Stimulated activated naive CD8-positive, alpha-beta T cell treated with anti-CD3 and anti-CD28 coated beads, Interleukin-15, Interleukin-2, amounts not matched to agents 100 U/mL and 50 U/mL, for 24 hours (primary cell): Measurements from ENCODE around the gene NFYB.

ENCODE experiments used
- ATAC-seq: fragments of 150-1000 bp; cut with Tn5 transposase; one replicate; pipeline ENCODE4 v1.10.0; 2021
- DNase-seq: peaks from one replicate; pipeline ENCODE4 v3.0.0; 2021

Gene NFYB

GRCh38 chr12:104155711-104156555 lies 17.9 kb upstream of the NFYB start:
- no peak for DNase-seq

GRCh38 chr12:104154806-104155205 lies 16.8 kb upstream of the NFYB start:
- ATAC-seq = no peak
- no peak for DNase-seq

More at GRCh38 chr12:104155711-104156555, 17.9 kb upstream of the NFYB start:
- ATAC-seq = no peak

- DNase-seq = no peak
Observed at GRCh38 chr12:104154286-104154685, 16.3 kb upstream of the NFYB start.

GRCh38 chr12:104152685-104153241 lies 14.8 kb upstream of the NFYB start:
- DNase-seq (no peak), ATAC-seq (no peak)

More at GRCh38 chr12:104154286-104154685, 16.3 kb upstream of the NFYB start:
- ATAC-seq = no peak

- DNase-seq (no peak), ATAC-seq (no peak)
Observed at GRCh38 chr12:104150416-104150815, 12.4 kb upstream of the NFYB start.

GRCh38 chr12:104147346-104147745 lies 9.3 kb upstream of the NFYB start:
- DNase-seq = no peak
- no peak for ATAC-seq

- DNase-seq (no peak), ATAC-seq (peak; percentile 55)
Observed at GRCh38 chr12:104143918-104144317, 5.9 kb upstream of the NFYB start.

- ATAC-seq = no peak
- no peak for DNase-seq
Observed at GRCh38 chr12:104143002-104143401, 5.0 kb upstream of the NFYB start.

- DNase-seq = no peak
- ATAC-seq = no peak
Observed at GRCh38 chr12:104142543-104142942, 4.5 kb upstream of the NFYB start.

GRCh38 chr12:104138797-104139152 lies 765 bp upstream of the NFYB start:
- ATAC-seq (no peak), DNase-seq (no peak)

GRCh38 chr12:104137001-104137901 lies 759 bp downstream of the NFYB start:
- ATAC-seq (peak; percentile 19), DNase-seq (peak; percentile 62)

GRCh38 chr12:104136577-104136976 lies 1.4 kb downstream of the NFYB start:
- no peak for DNase-seq
- ATAC-seq = no peak

GRCh38 chr12:104134882-104135281 lies 3.1 kb downstream of the NFYB start:
- DNase-seq = no peak
- ATAC-seq = no peak

- DNase-seq (no peak), ATAC-seq (no peak)
Observed at GRCh38 chr12:104133866-104134265, 4.1 kb downstream of the NFYB start.

- ATAC-seq (no peak), DNase-seq (no peak)
Observed at GRCh38 chr12:104133321-104133720, 4.7 kb downstream of the NFYB start.

- ATAC-seq = no peak
- DNase-seq = no peak
Observed at GRCh38 chr12:104132351-104132956, 5.6 kb downstream of the NFYB start.

- DNase-seq (no peak), ATAC-seq (no peak)
Observed at GRCh38 chr12:104131609-104132008, 6.4 kb downstream of the NFYB start.

GRCh38 chr12:104130760-104131159 lies 7.2 kb downstream of the NFYB start:
- no peak for ATAC-seq
- no peak for DNase-seq

- DNase-seq = no peak
- no peak for ATAC-seq
Observed at GRCh38 chr12:104126548-104126947, 11.5 kb downstream of the NFYB start.

- DNase-seq (no peak), ATAC-seq (no peak)
Observed at GRCh38 chr12:104122298-104122697, 15.7 kb downstream of the NFYB start.

- no peak for ATAC-seq
- DNase-seq = no peak
Observed at GRCh38 chr12:104121001-104121400, 17.0 kb downstream of the NFYB start.

- DNase-seq = no peak
- ATAC-seq = no peak
Observed at GRCh38 chr12:104115587-104115975, 22.4 kb downstream of the NFYB start.
